Spleen (tissue), 11 donors: Measurements from ENCODE around the gene SLC44A4. TPM values are rescaled to one million over a fixed set of nuclear protein-coding genes. Genes with fewer than 3 reads are reported as not detected.

Experiments
- DNase-seq: peaks from one replicate; pipeline ENCODE4 v3.0.0-alpha.2; 2020
- H3K27ac ChIP-seq, 8 donors: fragments of 200-600 bp; sonication (generic) in 7 of 8; 1 replicate in 4 of 8; 2 replicates in 4 of 8; pipeline versions ENCODE4 v1.5.0 to v1.8.0; 2016 to 2021; ENCODE audit warnings: inconsistent platforms in 4 of 8, mild to moderate bottlenecking in 4 of 8, moderate library complexity in 1 of 8
- H3K27me3 ChIP-seq, 7 donors: fragments of 200-600 bp; sonication (generic) in 6 of 7; replicated peaks in 1 of 7; 1 replicate in 4 of 7; 2 replicates in 3 of 7; pipeline versions ENCODE4 v1.5.0 to v1.8.0; 2016 to 2021; ENCODE audit warnings: inconsistent platforms in 3 of 7, mild to moderate bottlenecking in 1 of 7
- H3K36me3 ChIP-seq, 6 donors: fragments of 200-600 bp; sonication (generic) in 5 of 6; 1 replicate in 4 of 6; 2 replicates in 2 of 6; pipeline versions ENCODE4 v1.5.0 to v1.8.0; 2016 to 2021; ENCODE audit warnings: inconsistent platforms in 2 of 6
- H3K4me1 ChIP-seq, 6 donors: fragments of 200-600 bp; sonication (generic) in 5 of 6; 1 replicate in 3 of 6; 2 replicates in 3 of 6; pipeline versions ENCODE4 v1.5.0 to v1.8.0; 2016 to 2021; ENCODE audit warnings: inconsistent platforms in 3 of 6
- H3K4me3 ChIP-seq, 8 donors: fragments of 200-600 bp; sonication (generic) in 7 of 8; 1 replicate in 4 of 8; 2 replicates in 4 of 8; pipeline versions ENCODE4 v1.5.0 to v1.8.0; 2016 to 2021; ENCODE audit warnings: inconsistent platforms in 4 of 8, mild to moderate bottlenecking in 4 of 8, moderate library complexity in 2 of 8
- H3K9me3 ChIP-seq, 8 donors: fragments of 200-600 bp; sonication (generic) in 7 of 8; 1 replicate in 4 of 8; 2 replicates in 4 of 8; pipeline versions ENCODE4 v1.5.0 to v1.8.0; 2016 to 2021; ENCODE audit warnings: inconsistent platforms in 4 of 8
- POLR2A ChIP-seq, 3 donors: fragments of 450-650 bp; IDR thresholded peaks; one replicate each; pipeline ENCODE4 v1.5.1; 2017; ENCODE audit warnings: antibody characterized with exemption in 3 of 3, mild to moderate bottlenecking in 1 of 3
- POLR2AphosphoS5 ChIP-seq, 3 donors: sonication (generic); formaldehyde crosslinking; IDR thresholded peaks; one replicate each; pipeline ENCODE4 v1.5.1; 2017; ENCODE audit warnings: antibody characterized with exemption in 3 of 3
- WGBS, 5 donors: extraction: QIAGEN DNeasy Blood & Tissue Kit in 3 of 5; methylation state at CpG; one replicate each; pipeline versions ENCODE4 v1.1.5 to v1.1.7; 2013 to 2018; 5-methylcytosine and 5-hydroxymethylcytosine counted together
- intact Hi-C: fragments of 100-400 bp; cut with DNase I; formaldehyde crosslinking; loops from one replicate; pipeline ENCODE4 v1.15.0; 2023; ENCODE audit warnings: low total_unique reads
- polyA plus RNA-seq, 3 donors: library from polyadenylated mRNA; stranded (reverse); fragments of 200-250 nt; gene quantifications; one replicate each; pipeline ENCODE4 v1.2.1, GENCODE V29; 2013
- total RNA-seq, 7 donors: library from RNA; depleted of rRNA in 3 of 7; stranded (reverse); fragments of >200 nt in 3 of 7; fragmentation: NEBNext Ultra II Directional in 4 of 7; extraction: Animal tissue kit (Norgen Biotek cat#: 25700) in 4 of 7; gene quantifications; one replicate each; pipeline versions ENCODE4 v1.1.0 to v1.2.1, GENCODE V29; 2016 to 2021
- TF ChIP-seq, protein P1 (sequence below), 11 experiments: fragments of 200-600 bp in 7 of 11; fragments of 450-650 bp in 4 of 11; sonication (generic) in 4 of 11; IDR thresholded peaks in 8 of 11; conservative IDR thresholded peaks in 3 of 11; 1 replicate in 7 of 11; 2 replicates in 4 of 11; pipeline versions ENCODE4 v1.4.0 to v1.8.0; 2016 to 2021; ENCODE audit warnings: antibody characterized with exemption in 11 of 11, inconsistent platforms in 4 of 11, mild to moderate bottlenecking in 1 of 11
- donor health status: healthy with polysubstance abuse.
- donor health status: DM: no; HTN: no; CAD: no; lungs with moderate emphysema.
- donor health status: DM: no; HTN: no; CAD: no.
- donor health status: Bipolar disorder and iron deficiency.
- donor health status: healthy.
- donor health status: DM: no; HTN: no; CAD: no.
- donor health status: DM: yes; HTN: yes; CAD: no.

SLC44A4 gene
- total and polyA plus RNA-seq, 10 donors, result 0.20 to 5.9 (median 2.6) TPM

DNA sequence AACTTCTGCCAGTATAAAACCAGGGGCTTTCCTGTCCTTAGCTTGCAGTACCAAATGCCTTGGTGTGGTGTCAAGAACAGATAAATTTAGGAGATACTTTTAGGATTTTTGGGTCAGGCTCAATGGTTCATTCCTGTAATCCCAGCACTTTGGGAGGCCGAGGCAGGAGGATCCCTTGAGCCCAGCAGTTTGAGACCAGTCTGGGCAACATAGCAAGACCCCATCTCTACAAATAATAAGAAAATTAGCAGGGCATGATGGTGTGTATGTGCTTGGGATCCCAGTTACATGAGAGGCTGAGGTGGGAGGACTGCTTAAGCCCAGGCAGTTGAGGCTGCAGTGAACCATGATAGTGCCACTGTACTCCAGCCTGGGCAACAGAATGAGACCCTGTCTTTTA lies 26.2 kb upstream of the SLC44A4 start:
- Histone ChIP-seq H3K4me3 (no peak overlapping the region), H3K27ac (no peak overlapping the region), H3K36me3 (no peaks in the 10 kb centered on the region), H3K4me1 (peaks cover 14 to 38% (median 23%) of the 10 kb centered on the region in 6 donors), H3K9me3 (no peaks in the 10 kb centered on the region), H3K27me3 (no peaks in the 10 kb centered on the region)
- DNase-seq, result peak; percentile 8
- TF ChIP-seq, protein P1, sequence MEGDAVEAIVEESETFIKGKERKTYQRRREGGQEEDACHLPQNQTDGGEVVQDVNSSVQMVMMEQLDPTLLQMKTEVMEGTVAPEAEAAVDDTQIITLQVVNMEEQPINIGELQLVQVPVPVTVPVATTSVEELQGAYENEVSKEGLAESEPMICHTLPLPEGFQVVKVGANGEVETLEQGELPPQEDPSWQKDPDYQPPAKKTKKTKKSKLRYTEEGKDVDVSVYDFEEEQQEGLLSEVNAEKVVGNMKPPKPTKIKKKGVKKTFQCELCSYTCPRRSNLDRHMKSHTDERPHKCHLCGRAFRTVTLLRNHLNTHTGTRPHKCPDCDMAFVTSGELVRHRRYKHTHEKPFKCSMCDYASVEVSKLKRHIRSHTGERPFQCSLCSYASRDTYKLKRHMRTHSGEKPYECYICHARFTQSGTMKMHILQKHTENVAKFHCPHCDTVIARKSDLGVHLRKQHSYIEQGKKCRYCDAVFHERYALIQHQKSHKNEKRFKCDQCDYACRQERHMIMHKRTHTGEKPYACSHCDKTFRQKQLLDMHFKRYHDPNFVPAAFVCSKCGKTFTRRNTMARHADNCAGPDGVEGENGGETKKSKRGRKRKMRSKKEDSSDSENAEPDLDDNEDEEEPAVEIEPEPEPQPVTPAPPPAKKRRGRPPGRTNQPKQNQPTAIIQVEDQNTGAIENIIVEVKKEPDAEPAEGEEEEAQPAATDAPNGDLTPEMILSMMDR (IDR thresholded peaks at IDR 0.05 in 8 of 11, conservative IDR thresholded peaks at IDR 0.05 in 3 of 11), result no peak
- no peak for TF ChIP-seq POLR2AphosphoS5 (IDR thresholded peaks at IDR 0.05)
- no peak for TF ChIP-seq POLR2A (IDR thresholded peaks at IDR 0.05)
- intact Hi-C loops, result no loop called here
- WGBS, 5 donors, result 65 to 91% (median 83%) methylated on average over 1 of the region's 1 CpG

DNA sequence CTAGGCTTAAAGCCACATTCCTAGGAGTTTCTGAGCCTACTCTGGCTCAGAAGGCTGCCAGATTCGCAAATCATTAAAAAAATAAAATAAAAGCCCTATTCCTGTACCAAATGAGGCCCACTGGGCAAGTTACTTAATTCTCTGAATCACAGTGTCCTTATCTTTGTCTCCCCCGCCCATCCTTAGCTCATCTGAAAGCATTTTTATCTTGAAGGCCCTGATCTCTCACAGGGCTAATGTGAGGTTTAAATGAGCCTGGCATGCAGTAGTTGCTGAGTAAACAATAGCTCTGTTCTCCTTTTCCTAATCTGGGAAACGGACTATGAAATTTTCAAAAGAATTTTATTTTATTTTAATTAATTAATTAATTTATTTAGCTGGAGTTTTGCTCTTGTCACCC lies 25.2 kb upstream of the SLC44A4 start:
- intact Hi-C loops, result no loop called here
- H3K4me3 ChIP-seq, result no peak overlapping the region
- 70 to 93% (median 90%) methylated on average over 3 of the region's 3 CpGs for WGBS, 5 donors
- no peaks in the 10 kb centered on the region for H3K9me3 ChIP-seq
- no peak for DNase-seq
- H3K36me3 ChIP-seq, result no peaks in the 10 kb centered on the region
- H3K4me1 ChIP-seq, result peaks cover 22 to 49% (median 34%) of the 10 kb centered on the region in 6 donors
- TF ChIP-seq, protein P1 (IDR thresholded peaks at IDR 0.05 in 8 of 11, conservative IDR thresholded peaks at IDR 0.05 in 3 of 11), result no peak
- no peak for TF ChIP-seq POLR2A (IDR thresholded peaks at IDR 0.05)
- TF ChIP-seq POLR2AphosphoS5 (IDR thresholded peaks at IDR 0.05), result no peak
- no peaks in the 10 kb centered on the region for H3K27me3 ChIP-seq
- no peak overlapping the region for H3K27ac ChIP-seq

DNA sequence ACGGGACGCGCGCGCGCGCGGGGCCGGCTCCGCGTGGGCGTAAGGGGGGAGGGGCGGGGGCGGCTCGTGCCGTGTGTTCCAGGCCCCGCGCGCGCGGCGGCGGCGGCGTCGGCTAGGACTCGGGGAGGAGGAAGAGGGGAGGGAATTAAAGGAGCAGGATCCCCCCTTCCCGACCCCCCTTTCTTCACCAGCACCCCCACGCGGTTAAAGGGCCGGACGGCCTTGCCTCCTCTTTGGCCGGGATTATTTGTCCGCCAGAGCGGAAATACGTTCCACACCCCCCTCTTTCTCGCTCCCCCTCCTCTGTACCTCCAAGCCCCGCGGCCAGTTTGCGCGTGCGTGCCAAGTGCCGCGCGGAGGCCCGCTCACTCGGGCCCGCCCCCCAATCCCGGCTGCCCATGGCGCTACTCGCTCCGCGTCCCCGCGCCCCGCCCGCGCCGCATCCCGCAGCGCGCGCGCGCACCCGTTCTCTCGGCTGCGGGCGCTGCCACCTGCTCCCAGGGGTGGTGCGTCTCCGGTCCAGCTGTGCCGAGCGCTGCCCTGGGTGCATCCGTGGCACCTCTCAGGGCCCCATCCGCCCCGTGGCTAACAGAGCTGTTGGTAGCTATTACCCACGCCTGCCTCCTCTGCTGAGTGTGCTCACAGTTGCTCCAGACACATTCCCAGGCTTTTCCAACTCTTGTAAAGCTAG lies 23.3 kb upstream of the SLC44A4 start, which contains the start of gene ZBTB12:
TSS of gene ZBTB12 (minus strand) at position 134 of the 691 bp plus-strand sequence. CDS start 781 bp downstream, outside the sequence.
- peak within 1 kb of the TSS; percentile 42 to 88 (median 63) for H3K4me3 ChIP-seq
- 0 to 1% (median 1%) methylated on average over 45 to 76 of the region's 77 CpGs for WGBS, 5 donors
- TF ChIP-seq POLR2A (IDR thresholded peaks at IDR 0.05) (peak in 1 of 3 donors; percentile 1), POLR2AphosphoS5 (IDR thresholded peaks at IDR 0.05) (peak; percentile 86 to 89 (median 87))
- TF ChIP-seq, protein P1 (IDR thresholded peaks at IDR 0.05 in 8 of 11, conservative IDR thresholded peaks at IDR 0.05 in 3 of 11), result no peak
- H3K4me1 ChIP-seq, result peaks cover 28 to 55% (median 44%) of the 10 kb centered on the region in 6 donors
- H3K27ac ChIP-seq, result peak within 1 kb of the TSS; percentile 53 to 92 (median 82)
- H3K27me3 ChIP-seq, result no peaks in the 10 kb centered on the region
- H3K36me3 ChIP-seq, result no peaks in the 10 kb centered on the region
- intact Hi-C loops, result no loop called here
- H3K9me3 ChIP-seq, result no peaks in the 10 kb centered on the region
- DNase-seq, result peak; percentile 96

DNA sequence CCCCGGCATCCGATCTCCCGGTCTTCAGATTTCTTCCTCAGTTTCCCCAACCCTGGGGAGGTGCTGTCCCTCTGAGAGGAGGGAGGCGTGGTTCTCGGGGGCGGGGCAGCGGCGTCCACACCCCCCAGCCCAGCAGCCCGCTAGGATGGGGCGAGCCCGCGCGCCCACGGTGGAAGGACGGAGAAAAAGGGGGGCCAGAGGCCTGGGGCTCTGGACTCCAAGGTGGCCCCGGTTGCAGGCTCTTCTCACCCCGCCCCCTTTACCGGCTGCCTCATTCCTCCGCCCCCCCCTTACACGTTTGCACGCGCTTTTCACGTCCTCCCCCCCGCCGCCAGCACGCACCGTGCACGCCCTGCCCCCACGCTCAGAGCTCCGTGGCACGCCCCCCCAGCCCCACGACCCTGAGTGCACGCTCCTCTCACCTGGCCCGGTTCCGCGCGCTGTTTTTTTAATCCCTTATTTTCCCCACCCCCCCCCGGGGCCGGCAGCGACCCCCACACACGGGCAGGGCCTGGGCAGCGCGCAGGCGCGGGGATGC lies 22.7 kb upstream of the SLC44A4 start:
- peak overlapping the region; percentile 42 to 88 (median 63) for H3K4me3 ChIP-seq
- H3K9me3 ChIP-seq, result no peaks in the 10 kb centered on the region
- H3K36me3 ChIP-seq, result no peaks in the 10 kb centered on the region
- H3K4me1 ChIP-seq, result peaks cover 33 to 60% (median 49%) of the 10 kb centered on the region in 6 donors
- intact Hi-C loops, result no loop called here
- TF ChIP-seq, protein P1 (IDR thresholded peaks at IDR 0.05 in 8 of 11, conservative IDR thresholded peaks at IDR 0.05 in 3 of 11), result no peak
- TF ChIP-seq POLR2A (IDR thresholded peaks at IDR 0.05) (no peak), POLR2AphosphoS5 (IDR thresholded peaks at IDR 0.05) (peak in 2 of 3 donors; percentile 44 to 63)
- WGBS, 5 donors, result 0 to 4% (median 2%) methylated on average over 27 to 45 of the region's 45 CpGs
- H3K27me3 ChIP-seq, result no peaks in the 10 kb centered on the region
- DNase-seq, result peak; percentile 91
- H3K27ac ChIP-seq, result peak overlapping the region; percentile 53 to 92 (median 82)
